GM12878 (cell line): ENCODE data around the gene FOS. TPM values are rescaled to one million over a fixed set of nuclear protein-coding genes. Genes with fewer than 3 reads are reported as not detected.

Experiments used
- CBX3 ChIP-seq: fragments of 200-600 bp; sonication (generic); IDR thresholded peaks from 2 replicates; pipeline ENCODE4 v1.6.1; 2016; ENCODE audit warnings: low read depth, borderline replicate concordance
- CEBPB ChIP-seq, 2 experiments: fragments of 150-350 bp in 1 of 2; IDR thresholded peaks; 2 replicates each; pipeline ENCODE4 v1.6.1; 2012 to 2014; ENCODE audit warnings: low read depth in 2 of 2, low read length in 2 of 2, borderline replicate concordance in 1 of 2, inconsistent platforms in 1 of 2
- EP300 ChIP-seq, 2 experiments: fragments of 150-350 bp in 1 of 2; IDR thresholded peaks; 2 replicates each; pipeline ENCODE4 v1.6.1; 2011 to 2012; ENCODE audit warnings: low read depth in 2 of 2, low read length in 2 of 2, borderline replicate concordance in 1 of 2, improper control_type of control experiment in 1 of 2, inconsistent platforms in 1 of 2; ENCODE audit not compliant: control insufficient read depth in 1 of 2
- ESRRA ChIP-seq: IDR thresholded peaks from 2 replicates; pipeline ENCODE4 v1.6.1; 2012; ENCODE audit warnings: mild to moderate bottlenecking, low read length, improper control_type of control experiment
- HDAC6 ChIP-seq: fragments of 200-600 bp; sonication (generic); IDR thresholded peaks from one replicate; pipeline ENCODE4 v1.8.0; 2017; ENCODE audit warnings: antibody characterized with exemption; ENCODE audit not compliant: unreplicated experiment
- KAT2A ChIP-seq: conservative IDR thresholded peaks from 2 replicates; pipeline ENCODE4 v1.6.1; 2011; ENCODE audit warnings: low read depth, low read length; ENCODE audit not compliant: control insufficient read depth
- MEF2A ChIP-seq: IDR thresholded peaks from 2 replicates; pipeline ENCODE4 v1.6.1; 2011; ENCODE audit warnings: low read depth, mild to moderate bottlenecking, low read length, moderate library complexity; ENCODE audit not compliant: insufficient read depth
- MYB ChIP-seq: fragments of 150-350 bp; IDR thresholded peaks from 2 replicates; pipeline ENCODE4 v1.6.1; 2014; ENCODE audit warnings: mild to moderate bottlenecking, low read depth, low read length, borderline replicate concordance
- NFYA ChIP-seq: IDR thresholded peaks from 2 replicates; pipeline ENCODE4 v1.6.1; 2011; ENCODE audit warnings: low read depth, mild to moderate bottlenecking, low read length, improper control_type of control experiment, borderline replicate concordance
- NR2C1 ChIP-seq: fragments of 450-650 bp; IDR thresholded peaks from 2 replicates; pipeline ENCODE4 v1.6.1; 2017; ENCODE audit warnings: antibody characterized with exemption, mild to moderate bottlenecking, moderate library complexity
- RBBP5 ChIP-seq: fragments of 200-600 bp; sonication (generic); conservative IDR thresholded peaks from 2 replicates; pipeline ENCODE4 v1.6.1; 2016
- SPI1 ChIP-seq: IDR thresholded peaks from 2 replicates; pipeline ENCODE4 v1.6.1; 2011; ENCODE audit warnings: low read depth, mild to moderate bottlenecking, low read length, moderate library complexity, borderline replicate concordance; ENCODE audit not compliant: insufficient read depth
- SREBF1 ChIP-seq: IDR thresholded peaks from 2 replicates; pipeline ENCODE4 v1.6.1; 2012; ENCODE audit warnings: mild to moderate bottlenecking, low read length
- STAT1 ChIP-seq: fragments of 450-650 bp; conservative IDR thresholded peaks from 2 replicates; pipeline ENCODE4 v1.6.1; 2014; ENCODE audit warnings: antibody characterized with exemption, mild to moderate bottlenecking
- SUZ12 ChIP-seq: fragments of 200-600 bp; sonication (generic); IDR thresholded peaks from one replicate; pipeline ENCODE4 v1.6.1; 2018; ENCODE audit warnings: antibody characterized with exemption, mild to moderate bottlenecking; ENCODE audit not compliant: unreplicated experiment
- TAF1 ChIP-seq: IDR thresholded peaks from 2 replicates; pipeline ENCODE4 v1.6.1; 2011; ENCODE audit warnings: mild to moderate bottlenecking, low read depth, low read length, borderline replicate concordance
- WRNIP1 ChIP-seq: IDR thresholded peaks from 2 replicates; pipeline ENCODE4 v1.6.1; 2011; ENCODE audit warnings: low read depth, low read length, improper control_type of control experiment, borderline replicate concordance
- ZZZ3 ChIP-seq: IDR thresholded peaks from 2 replicates; pipeline ENCODE4 v1.6.1; 2011; ENCODE audit warnings: low read depth; ENCODE audit not compliant: control insufficient read depth, insufficient read length
- polyA plus RNA-seq, 11 experiments: library from polyadenylated mRNA; depleted of rRNA in 4 of 11; unstranded in 6 of 11; stranded (reverse) in 5 of 11; fragments of >200 nt; fragmentation: Nextera tagmentation in 4 of 11; fragmentation: Illumina TruSeq in 1 of 11; extraction: Ambion mirVana in 4 of 11; extraction: Trizol in 1 of 11; gene quantifications; 1 replicate in 1 of 11; 2 replicates in 10 of 11; pipeline versions ENCODE4 v1.2.1 to v1.2.3, GENCODE V29; 2011 to 2016; ENCODE audit warnings: inconsistent platforms in 2 of 11, missing spikeins in 2 of 11, low read depth in 1 of 11
- total RNA-seq, 4 experiments: library from RNA; depleted of rRNA in 3 of 4; stranded (reverse); fragments of >200 nt in 3 of 4; fragmentation: Illumina TruSeq in 1 of 4; extraction: Trizol in 1 of 4; gene quantifications; 2 replicates each; pipeline versions ENCODE4 v1.2.1 to v1.2.3, GENCODE V29; 2013 to 2021
- TF ChIP-seq, protein P1 (sequence below): fragments of 450-650 bp; IDR thresholded peaks from 2 replicates; pipeline ENCODE4 v1.6.1; 2018; ENCODE audit warnings: borderline replicate concordance, mild to moderate bottlenecking; ENCODE audit not compliant: partially characterized antibody
- TF ChIP-seq, protein P2 (sequence below): IDR thresholded peaks from 2 replicates; pipeline ENCODE4 v1.6.1; 2011; ENCODE audit warnings: low read depth, mild to moderate bottlenecking, low read length, moderate library complexity, borderline replicate concordance; ENCODE audit errors: extremely low read depth
- TF ChIP-seq, protein P3 (sequence below): IDR thresholded peaks from 2 replicates; pipeline ENCODE4 v1.6.1; 2012; ENCODE audit warnings: low read depth, low read length, improper control_type of control experiment
- TF ChIP-seq, protein P4 (sequence below): IDR thresholded peaks from 2 replicates; pipeline ENCODE4 v1.6.1; 2011; ENCODE audit warnings: low read depth, low read length, improper control_type of control experiment, borderline replicate concordance
- TF ChIP-seq, protein P5 (sequence below): fragments of 450-650 bp; IDR thresholded peaks from 2 replicates; pipeline ENCODE4 v1.6.1; 2016; ENCODE audit warnings: mild to moderate bottlenecking

The FOS gene
- total and polyA plus RNA-seq, 10 of the 15 experiments (the other 5 are each of a cell fraction or from before 2014, with no cell fraction given) = 0.02 to 0.95 (median 0.38) TPM

DNA sequence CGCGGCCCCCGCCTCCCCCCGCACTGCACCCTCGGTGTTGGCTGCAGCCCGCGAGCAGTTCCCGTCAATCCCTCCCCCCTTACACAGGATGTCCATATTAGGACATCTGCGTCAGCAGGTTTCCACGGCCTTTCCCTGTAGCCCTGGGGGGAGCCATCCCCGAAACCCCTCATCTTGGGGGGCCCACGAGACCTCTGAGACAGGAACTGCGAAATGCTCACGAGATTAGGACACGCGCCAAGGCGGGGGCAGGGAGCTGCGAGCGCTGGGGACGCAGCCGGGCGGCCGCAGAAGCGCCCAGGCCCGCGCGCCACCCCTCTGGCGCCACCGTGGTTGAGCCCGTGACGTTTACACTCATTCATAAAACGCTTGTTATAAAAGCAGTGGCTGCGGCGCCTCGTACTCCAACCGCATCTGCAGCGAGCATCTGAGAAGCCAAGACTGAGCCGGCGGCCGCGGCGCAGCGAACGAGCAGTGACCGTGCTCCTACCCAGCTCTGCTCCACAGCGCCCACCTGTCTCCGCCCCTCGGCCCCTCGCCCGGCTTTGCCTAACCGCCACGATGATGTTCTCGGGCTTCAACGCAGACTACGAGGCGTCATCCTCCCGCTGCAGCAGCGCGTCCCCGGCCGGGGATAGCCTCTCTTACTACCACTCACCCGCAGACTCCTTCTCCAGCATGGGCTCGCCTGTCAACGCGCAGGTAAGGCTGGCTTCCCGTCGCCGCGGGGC lies at the start of gene FOS (continued):
- TF ChIP-seq, protein P1, sequence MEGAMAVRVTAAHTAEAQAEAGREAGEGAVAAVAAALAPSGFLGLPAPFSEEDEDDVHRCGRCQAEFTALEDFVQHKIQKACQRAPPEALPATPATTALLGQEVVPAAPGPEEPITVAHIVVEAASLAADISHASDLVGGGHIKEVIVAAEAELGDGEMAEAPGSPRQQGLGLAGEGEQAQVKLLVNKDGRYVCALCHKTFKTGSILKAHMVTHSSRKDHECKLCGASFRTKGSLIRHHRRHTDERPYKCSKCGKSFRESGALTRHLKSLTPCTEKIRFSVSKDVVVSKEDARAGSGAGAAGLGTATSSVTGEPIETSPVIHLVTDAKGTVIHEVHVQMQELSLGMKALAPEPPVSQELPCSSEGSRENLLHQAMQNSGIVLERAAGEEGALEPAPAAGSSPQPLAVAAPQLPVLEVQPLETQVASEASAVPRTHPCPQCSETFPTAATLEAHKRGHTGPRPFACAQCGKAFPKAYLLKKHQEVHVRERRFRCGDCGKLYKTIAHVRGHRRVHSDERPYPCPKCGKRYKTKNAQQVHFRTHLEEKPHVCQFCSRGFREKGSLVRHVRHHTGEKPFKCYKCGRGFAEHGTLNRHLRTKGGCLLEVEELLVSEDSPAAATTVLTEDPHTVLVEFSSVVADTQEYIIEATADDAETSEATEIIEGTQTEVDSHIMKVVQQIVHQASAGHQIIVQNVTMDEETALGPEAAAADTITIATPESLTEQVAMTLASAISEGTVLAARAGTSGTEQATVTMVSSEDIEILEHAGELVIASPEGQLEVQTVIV = peak; percentile 89
- TF ChIP-seq, protein P2, sequence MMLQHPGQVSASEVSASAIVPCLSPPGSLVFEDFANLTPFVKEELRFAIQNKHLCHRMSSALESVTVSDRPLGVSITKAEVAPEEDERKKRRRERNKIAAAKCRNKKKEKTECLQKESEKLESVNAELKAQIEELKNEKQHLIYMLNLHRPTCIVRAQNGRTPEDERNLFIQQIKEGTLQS = no peak
- TF ChIP-seq SUZ12 = no peak
- no peak for TF ChIP-seq SPI1
- TF ChIP-seq NR2C1 = no peak
- no peak; the same call in 1 of the 2 replicates for TF ChIP-seq ESRRA
- TF ChIP-seq SREBF1 = peak; percentile 96
- 0 out of 2 replicates have a peak, but pooled peaks have one; percentile 6 for TF ChIP-seq MEF2A
- TF ChIP-seq EP300 (IDR thresholded peaks at IDR 0.05; ENCODE audit: borderline replicate concordance in 1 of 2, control insufficient read depth in 1 of 2, low read depth in 2 of 2, low read length in 2 of 2) = peak; percentile 20 to 43; a peak in 1 of 4 replicates
- TF ChIP-seq CBX3 = no peak
- peak; percentile 89 for TF ChIP-seq TAF1
- TF ChIP-seq WRNIP1 = no peak
- TF ChIP-seq KAT2A = no peak
- TF ChIP-seq RBBP5 = no peak
- peak; percentile 99 for TF ChIP-seq STAT1
- TF ChIP-seq, protein P3, sequence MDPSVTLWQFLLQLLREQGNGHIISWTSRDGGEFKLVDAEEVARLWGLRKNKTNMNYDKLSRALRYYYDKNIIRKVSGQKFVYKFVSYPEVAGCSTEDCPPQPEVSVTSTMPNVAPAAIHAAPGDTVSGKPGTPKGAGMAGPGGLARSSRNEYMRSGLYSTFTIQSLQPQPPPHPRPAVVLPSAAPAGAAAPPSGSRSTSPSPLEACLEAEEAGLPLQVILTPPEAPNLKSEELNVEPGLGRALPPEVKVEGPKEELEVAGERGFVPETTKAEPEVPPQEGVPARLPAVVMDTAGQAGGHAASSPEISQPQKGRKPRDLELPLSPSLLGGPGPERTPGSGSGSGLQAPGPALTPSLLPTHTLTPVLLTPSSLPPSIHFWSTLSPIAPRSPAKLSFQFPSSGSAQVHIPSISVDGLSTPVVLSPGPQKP = peak; percentile 99
- TF ChIP-seq ZZZ3 = no peak
- no peak for TF ChIP-seq HDAC6
- TF ChIP-seq CEBPB (IDR thresholded peaks at IDR 0.05; ENCODE audit: borderline replicate concordance in 1 of 2, low read depth in 2 of 2, low read length in 2 of 2) = no peak
- TF ChIP-seq, protein P4, sequence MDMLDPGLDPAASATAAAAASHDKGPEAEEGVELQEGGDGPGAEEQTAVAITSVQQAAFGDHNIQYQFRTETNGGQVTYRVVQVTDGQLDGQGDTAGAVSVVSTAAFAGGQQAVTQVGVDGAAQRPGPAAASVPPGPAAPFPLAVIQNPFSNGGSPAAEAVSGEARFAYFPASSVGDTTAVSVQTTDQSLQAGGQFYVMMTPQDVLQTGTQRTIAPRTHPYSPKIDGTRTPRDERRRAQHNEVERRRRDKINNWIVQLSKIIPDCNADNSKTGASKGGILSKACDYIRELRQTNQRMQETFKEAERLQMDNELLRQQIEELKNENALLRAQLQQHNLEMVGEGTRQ = no peak
- no peak for TF ChIP-seq NFYA
- no peak for TF ChIP-seq MYB
- TF ChIP-seq, protein P5, sequence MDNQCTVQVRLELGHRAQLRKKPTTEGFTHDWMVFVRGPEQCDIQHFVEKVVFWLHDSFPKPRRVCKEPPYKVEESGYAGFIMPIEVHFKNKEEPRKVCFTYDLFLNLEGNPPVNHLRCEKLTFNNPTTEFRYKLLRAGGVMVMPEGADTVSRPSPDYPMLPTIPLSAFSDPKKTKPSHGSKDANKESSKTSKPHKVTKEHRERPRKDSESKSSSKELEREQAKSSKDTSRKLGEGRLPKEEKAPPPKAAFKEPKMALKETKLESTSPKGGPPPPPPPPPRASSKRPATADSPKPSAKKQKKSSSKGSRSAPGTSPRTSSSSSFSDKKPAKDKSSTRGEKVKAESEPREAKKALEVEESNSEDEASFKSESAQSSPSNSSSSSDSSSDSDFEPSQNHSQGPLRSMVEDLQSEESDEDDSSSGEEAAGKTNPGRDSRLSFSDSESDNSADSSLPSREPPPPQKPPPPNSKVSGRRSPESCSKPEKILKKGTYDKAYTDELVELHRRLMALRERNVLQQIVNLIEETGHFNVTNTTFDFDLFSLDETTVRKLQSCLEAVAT = peak; percentile 32; the same call in 1 of the 2 replicates
